NCI-H345 treated with DMSO at 0.1 percent for 48 hours (cell line): ENCODE measurements around the gene CIB2.

ENCODE experiments used
- DNase-seq: peaks from one replicate; lab custom pipeline; 2025; ENCODE audit not compliant: unreplicated experiment; lab: John Stamatoyannopoulos, UW

Gene CIB2

DNA sequence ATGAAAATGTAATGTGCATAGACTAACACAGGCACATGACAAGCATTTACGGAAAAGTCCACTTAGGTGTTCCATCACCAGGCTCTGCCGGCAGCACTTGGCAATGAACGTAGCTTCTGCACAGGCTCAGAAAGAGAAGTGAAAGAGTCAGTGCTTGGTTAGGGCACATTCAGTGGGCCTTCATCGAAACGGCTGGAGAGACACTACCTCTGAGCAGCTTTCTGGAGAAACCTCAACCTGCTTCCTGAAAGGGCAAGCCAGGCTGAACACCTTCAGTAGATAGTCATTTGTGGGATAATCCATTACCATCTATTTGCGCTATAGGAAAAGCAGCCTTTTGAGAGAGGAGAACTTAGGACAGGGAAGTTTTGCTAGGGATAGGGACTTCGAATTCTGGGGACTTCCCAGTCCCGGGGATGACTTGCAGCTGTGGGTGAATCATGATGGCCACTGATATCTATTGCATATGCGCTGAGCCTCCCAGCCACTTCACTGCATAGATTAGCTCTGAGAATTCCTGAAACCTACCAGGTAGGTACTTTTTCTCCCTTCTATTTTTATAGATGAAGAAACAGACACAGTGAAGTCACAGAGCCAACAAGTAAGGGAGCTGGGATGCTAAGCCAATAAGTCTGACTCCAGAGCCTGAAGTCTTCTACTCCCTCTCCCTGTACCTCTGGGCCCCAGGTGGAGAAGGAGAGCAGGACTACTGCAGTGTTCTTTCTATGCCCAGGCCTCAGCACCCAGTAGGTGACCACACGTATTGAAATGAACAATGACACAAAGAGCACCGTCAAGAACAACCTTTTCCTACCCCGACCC is 43.1 kb downstream of the CIB2 start:
- no peak for DNase-seq

GRCh38 chr15:78085928-78086327 is 45.3 kb downstream of the CIB2 start:
- DNase-seq, result no peak

GRCh38 chr15:78084449-78084750 is 46.8 kb downstream of the CIB2 start:
- no peak for DNase-seq

GRCh38 chr15:78083687-78084448 is 47.4 kb downstream of the CIB2 start:
- DNase-seq, result no peak

GRCh38 chr15:78083186-78083585 is 48.1 kb downstream of the CIB2 start:
- no peak for DNase-seq

DNA sequence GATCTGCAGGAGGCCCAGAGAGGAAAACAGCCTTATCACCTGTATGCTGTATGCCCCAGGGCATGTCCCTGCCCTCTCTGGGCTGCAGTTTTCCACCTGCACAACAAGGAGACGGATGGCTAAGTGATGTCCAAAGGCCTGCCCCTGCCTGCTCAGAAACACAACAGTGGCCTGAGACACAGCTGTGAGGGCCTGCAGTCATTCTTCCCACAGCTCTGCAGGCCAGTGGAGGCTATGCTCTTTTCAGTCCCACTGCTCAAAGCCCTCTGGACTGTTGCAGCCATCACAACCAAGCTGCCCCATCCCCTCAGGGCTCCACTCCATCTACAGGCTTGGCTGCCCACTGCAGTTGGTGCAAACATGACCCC is 48.5 kb downstream of the CIB2 start:
- DNase-seq, result no peak

DNA sequence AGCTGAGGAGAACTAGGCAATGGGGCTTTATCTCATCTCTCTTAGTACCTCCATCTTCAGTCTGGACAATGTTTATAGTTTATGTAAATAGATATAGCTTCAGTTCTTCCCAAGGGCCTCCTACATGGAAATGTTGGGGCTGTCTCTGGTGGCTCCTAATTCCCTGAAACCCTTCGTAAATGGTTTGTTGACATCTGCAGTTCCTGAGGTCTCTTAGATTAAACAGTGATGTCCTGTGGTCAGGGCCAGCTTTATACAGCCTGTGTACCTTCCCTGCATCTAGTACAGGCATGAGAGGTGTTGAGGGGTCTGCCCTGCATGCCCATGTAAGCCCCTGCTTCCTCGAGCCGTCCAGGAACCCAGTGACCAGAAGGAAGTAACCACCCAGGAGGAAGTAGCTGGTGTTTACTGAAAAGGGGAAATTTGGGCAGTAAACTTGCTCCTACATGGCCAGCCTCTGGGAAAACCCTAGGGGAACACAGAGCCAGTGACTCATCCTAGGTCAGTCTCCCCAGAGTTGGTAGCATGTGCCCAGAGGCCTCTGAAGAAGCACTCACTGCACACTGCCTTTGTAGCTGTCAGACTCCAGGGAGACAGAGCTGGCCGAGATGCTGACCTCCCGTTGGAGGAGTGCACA is 49.0 kb downstream of the CIB2 start:
- DNase-seq, result no peak

- no peak for DNase-seq
These were observed 51.2 kb downstream of the CIB2 start for GRCh38 chr15:78080088-78080460.

DNA sequence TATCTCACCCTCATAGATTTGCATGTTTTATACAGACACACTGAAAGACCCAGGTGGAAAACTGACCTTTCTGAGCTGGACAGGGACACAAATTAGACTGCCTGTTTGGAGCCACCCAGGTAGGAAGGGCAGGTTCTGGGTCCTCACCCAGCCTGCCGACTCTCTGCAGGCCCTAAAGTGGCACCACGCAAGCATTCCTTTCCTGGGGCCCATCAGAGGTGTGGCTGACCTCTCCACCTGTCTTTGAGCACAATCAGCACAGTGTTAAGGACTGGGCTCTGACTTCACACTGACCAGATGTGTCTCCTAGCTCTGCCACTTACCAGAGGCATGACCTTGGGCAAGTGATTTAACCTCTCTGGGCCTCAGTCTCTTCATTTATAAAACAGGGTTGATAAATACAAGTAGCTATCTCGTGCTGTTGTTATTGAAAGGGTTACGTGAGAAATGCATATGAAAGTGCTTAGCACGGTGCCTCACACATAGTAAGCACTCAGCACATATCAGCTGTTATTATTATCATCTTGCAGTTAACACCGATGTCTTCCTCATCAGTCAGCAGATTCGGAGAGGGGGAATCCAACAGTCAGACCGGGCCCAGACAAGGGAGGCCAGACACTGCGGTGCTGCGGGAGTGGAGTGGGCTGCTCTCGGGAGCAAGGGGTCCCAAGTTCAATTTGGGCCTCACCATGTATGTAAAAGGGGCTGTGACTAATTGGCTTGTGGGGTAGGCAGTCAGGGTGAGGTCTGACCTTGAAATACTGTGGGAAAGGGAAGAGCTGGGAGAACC is 51.8 kb downstream of the CIB2 start:
- DNase-seq, result no peak

DNA sequence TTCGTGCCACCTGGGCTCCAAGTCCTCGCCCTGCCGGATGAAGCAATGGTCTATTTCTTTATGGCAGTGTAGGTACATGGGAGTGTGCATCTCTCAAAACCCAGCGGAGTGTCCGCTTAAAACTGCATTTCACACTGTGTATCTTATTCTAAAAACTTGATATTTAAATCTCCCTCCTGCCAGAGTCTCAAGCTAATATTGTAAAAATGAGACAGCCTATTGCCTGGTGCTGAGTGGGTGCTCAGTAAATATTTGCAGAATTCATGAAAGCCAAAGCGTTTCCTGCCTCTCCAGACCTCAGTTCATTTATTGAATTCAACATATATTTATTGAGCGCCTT is 53.4 kb downstream of the CIB2 start:
- DNase-seq, result no peak

DNA sequence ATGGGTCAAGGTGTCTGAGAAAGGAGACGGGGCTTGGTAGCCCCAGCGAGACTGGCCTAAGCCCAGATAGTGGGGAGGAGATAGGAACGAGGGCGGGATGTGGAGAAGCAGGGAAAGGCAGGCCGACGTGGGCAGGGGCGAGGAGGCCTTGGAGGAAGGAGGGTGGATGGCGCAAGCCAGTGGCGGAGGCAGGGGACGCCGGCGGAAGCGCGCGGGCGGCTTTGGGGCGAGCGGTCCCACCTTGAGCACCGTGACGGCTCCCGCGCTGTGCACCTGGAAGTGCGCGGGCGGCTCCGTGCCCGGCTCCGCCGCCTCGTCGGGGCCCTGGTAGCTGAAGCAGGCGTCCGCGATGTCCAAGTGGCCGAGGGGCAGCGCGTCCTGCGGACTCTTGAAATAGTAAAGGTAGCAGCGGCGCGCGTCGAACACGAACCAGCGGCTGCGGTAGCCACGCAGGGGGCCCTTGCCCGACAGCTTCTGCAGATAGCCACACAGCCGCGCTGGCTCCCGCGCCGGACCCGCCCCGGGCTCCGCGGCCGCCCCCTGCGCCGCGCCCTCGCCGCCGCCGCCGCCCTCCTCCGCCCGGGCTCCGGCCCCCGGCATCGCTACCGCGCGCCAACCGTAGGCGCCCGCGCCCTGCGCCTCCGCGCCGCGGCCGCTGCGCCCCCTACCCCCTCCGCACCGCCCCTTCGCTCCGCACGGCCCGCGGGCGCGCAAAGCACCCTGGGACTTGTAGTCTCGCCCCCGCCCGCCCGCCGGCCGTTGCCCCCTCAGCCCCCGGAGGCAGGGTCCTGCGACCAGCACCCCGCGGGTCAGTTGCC is 54.0 kb downstream of the CIB2 start, which contains the start of gene TBC1D2B:
Gene TBC1D2B (minus strand): TSS at position 659 of the 818 bp plus-strand sequence. CDS start 59 bp downstream, at position 600.
- peak; percentile 29 for DNase-seq

DNA sequence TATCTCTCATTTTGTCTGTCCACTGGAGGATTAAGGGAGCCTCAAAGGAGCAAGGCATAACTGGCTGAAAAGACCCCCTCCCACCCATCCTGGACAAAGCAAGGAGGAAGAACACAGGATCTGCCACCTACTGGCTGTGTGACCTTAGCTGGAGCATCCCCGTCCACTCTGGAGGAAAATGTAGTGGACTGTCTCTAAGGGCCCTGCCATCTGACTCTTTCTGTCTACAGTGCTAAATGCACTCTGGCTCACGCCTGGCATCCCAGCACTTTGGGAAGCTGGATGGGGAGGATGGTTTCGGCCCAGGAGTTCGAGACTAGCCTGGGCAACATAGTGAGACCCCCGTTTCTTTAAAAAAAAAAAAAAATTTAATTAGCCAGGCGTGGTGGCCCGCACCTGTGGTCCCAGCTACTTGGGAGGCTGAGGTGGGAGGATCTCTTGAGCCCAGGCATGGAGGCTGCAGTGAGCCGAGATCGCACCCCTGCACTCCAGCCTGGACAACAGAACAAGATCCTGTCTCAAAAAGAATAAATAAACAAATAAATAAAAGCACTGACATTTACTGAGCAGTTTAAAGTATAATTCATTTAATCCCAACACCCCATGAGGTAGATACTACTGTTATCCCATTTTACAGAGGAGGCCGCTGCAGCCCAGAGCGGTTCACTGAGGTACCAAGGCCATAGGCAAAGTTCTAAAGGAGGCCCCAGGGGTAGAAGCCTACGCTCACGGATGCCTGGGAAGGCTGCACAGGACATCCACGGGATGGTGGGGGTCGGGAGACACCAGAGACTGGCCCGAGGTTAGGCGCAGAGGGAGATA is 54.8 kb downstream of the CIB2 start:
- DNase-seq, result no peak

DNA sequence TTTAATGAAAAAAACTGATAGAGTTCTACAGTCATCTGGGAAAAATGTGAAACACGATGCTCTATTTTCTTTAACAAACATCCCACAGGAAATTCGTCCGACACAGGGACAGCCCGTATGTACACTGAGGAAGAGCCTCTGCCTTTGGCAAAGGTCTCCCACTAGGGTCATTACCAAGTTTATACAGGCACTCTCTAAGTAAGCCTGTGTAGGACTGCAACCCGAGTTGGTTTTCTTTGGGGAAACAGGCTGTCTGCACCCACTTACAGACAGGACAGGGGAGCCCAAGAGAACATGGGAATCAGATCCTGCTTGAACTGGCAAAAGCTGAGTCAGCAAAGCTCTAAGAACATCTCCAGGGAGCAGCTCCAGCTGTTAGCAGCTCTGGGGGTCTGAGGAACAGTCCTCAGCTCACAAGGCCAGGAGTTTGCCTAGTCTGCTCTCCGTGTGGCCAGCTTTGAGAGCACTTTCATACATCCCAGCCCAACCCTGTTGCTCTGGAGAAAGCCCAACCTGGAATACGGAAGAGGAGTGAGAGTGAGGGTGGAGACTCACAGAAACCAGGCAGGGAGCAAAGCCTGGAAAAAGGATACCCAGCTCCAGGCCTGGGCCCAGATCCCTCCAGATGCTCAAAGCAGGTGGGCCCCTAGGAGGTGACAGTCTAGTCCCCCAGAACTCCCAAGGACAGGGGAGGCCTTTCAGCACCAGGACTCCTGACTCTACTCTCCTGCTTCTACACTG is 55.6 kb downstream of the CIB2 start:
- peak; percentile 10 for DNase-seq

- no peak for DNase-seq
These were observed 58.0 kb downstream of the CIB2 start for GRCh38 chr15:78073046-78073787.

- no peak for DNase-seq
These were observed 59.0 kb downstream of the CIB2 start for GRCh38 chr15:78072080-78072892.

DNA sequence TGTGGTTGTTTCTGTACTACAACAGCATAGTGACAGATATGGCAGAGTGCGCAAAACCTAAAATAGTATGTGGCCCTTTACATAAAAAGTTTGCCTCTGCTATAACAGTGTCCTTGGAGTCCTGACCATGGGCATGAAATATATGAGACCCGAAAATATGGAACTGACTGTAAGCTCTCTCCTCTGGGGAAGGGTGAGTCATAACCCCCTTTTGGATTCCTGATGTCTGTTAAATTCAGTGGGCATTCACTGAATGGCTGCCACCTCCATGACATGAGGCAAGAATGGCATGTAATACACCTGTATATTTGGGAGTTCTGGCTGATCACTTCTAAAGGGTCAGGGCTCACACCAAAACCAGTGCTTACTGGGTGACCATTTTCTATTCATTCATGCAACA is 59.9 kb downstream of the CIB2 start:
- DNase-seq, result no peak

DNA sequence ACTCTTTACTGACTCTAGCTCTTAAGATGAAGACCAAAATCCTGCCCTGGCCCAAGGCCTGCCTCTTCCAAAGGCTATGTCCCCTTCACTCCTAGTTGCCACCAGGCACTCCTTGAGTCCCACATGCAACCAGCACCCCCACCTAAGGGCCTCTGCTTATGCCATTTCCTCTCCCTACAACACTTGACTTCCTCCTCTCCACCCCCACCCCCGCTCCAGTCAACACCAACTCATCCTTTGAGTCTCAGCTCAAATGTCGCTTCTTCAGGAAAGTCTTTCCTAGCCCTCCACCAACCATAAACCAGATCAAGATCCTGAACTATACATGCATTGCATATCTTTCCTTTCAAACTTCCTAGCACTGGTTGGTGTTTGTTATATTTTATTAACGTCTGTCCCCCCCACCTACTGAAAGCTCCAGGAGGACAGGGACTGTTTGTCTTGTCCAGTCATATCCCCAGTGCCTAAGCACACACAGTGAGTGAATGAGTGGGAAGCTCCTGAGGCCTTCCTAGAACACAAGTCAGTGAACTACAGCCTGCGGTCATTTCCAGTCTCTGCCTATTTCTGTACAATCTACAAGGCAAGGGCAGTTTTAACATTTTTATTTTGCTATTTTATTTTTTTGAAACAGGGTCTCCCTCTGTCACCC is 61.1 kb downstream of the CIB2 start:
- DNase-seq, result no peak
